BE2C (cell line): ENCODE data around the gene CDH4.

Source experiments
- DNase-seq: peaks from one replicate; pipeline ENCODE4 v3.0.0-alpha.2; 2020
- H3K27me3 ChIP-seq: fragments of 250-450 bp; sonication (Bioruptor Pico); 2 replicates; pipeline ENCODE4 v1.5.1; 2020; ENCODE audit warnings: mild to moderate bottlenecking
- H3K36me3 ChIP-seq: fragments of 250-450 bp; sonication (Bioruptor Pico); 2 replicates; pipeline ENCODE4 v1.5.1; 2020; ENCODE audit warnings: mild to moderate bottlenecking
- H3K4me1 ChIP-seq: fragments of 250-450 bp; sonication (Bioruptor Pico); 2 replicates; pipeline ENCODE4 v1.5.1; 2020
- H3K4me3 ChIP-seq: 2 replicates; pipeline ENCODE4 v1.5.1; 2011; ENCODE audit warnings: low read depth, low read length
- H3K9me3 ChIP-seq: fragments of 250-450 bp; sonication (Bioruptor Pico); 2 replicates; pipeline ENCODE4 v1.5.1; 2020
- CTCF ChIP-seq: IDR thresholded peaks from 2 replicates; pipeline ENCODE4 v1.5.1; 2012; ENCODE audit warnings: mild to moderate bottlenecking, low read depth, low read length

CDH4 gene

GRCh38 chr20:61482901-61483300, 230.8 kb downstream of the CDH4 start:
- Histone ChIP-seq H3K9me3 (no peaks in the 10 kb centered on the region), H3K4me3 (no peak overlapping the region), H3K4me1 (no peaks in the 10 kb centered on the region), H3K27me3 (no peaks in the 10 kb centered on the region), H3K36me3 (no peaks in the 10 kb centered on the region)
- no peak for DNase-seq
- TF ChIP-seq CTCF = no peak

- no peak for DNase-seq
- TF ChIP-seq CTCF = no peak
- H3K36me3 ChIP-seq = no peaks in the 10 kb centered on the region
- no peaks in the 10 kb centered on the region for H3K4me1 ChIP-seq
- no peak overlapping the region for H3K4me3 ChIP-seq
- H3K27me3 ChIP-seq = no peaks in the 10 kb centered on the region
- H3K9me3 ChIP-seq = no peaks in the 10 kb centered on the region
Measured at GRCh38 chr20:61483336-61484067, 231.4 kb downstream of the CDH4 start.

GRCh38 chr20:61486198-61486597, 234.1 kb downstream of the CDH4 start:
- no peak for TF ChIP-seq CTCF
- no peak for DNase-seq
- no peaks in the 10 kb centered on the region for H3K27me3 ChIP-seq
- no peaks in the 10 kb centered on the region for H3K36me3 ChIP-seq
- H3K9me3 ChIP-seq = no peaks in the 10 kb centered on the region
- H3K4me3 ChIP-seq = no peak overlapping the region
- H3K4me1 ChIP-seq = no peaks in the 10 kb centered on the region

GRCh38 chr20:61487346-61487996, 235.4 kb downstream of the CDH4 start:
- H3K4me3 ChIP-seq = no peak overlapping the region
- no peak for TF ChIP-seq CTCF
- H3K27me3 ChIP-seq = no peaks in the 10 kb centered on the region
- DNase-seq = no peak
- no peaks in the 10 kb centered on the region for H3K9me3 ChIP-seq
- H3K36me3 ChIP-seq = no peaks in the 10 kb centered on the region
- no peaks in the 10 kb centered on the region for H3K4me1 ChIP-seq

GRCh38 chr20:61487997-61488371, 235.9 kb downstream of the CDH4 start:
- H3K36me3 ChIP-seq = no peaks in the 10 kb centered on the region
- TF ChIP-seq CTCF = no peak
- H3K4me1 ChIP-seq = no peaks in the 10 kb centered on the region
- H3K9me3 ChIP-seq = no peaks in the 10 kb centered on the region
- no peak overlapping the region for H3K4me3 ChIP-seq
- no peak for DNase-seq
- no peaks in the 10 kb centered on the region for H3K27me3 ChIP-seq

- no peak overlapping the region for H3K4me3 ChIP-seq
- no peaks in the 10 kb centered on the region for H3K9me3 ChIP-seq
- H3K4me1 ChIP-seq = no peaks in the 10 kb centered on the region
- H3K27me3 ChIP-seq = no peaks in the 10 kb centered on the region
- no peaks in the 10 kb centered on the region for H3K36me3 ChIP-seq
- DNase-seq = no peak
- TF ChIP-seq CTCF = no peak
Measured at GRCh38 chr20:61490721-61491120, 238.7 kb downstream of the CDH4 start.
